HG02610 (cell line): ENCODE data around the gene ZFPM1.
"Not testable (repeated sequence)": the region's sequence is repeated elsewhere in the genome, so short reads cannot be mapped to it uniquely, and the experiment has no call there.

Experiments
- ATAC-seq: cut with Tn5 transposase; IDR thresholded peaks from one replicate; pipeline ENCODE4 v1.9.1; 2021; ENCODE audit warnings: mild to moderate bottlenecking, moderate library complexity; ENCODE audit not compliant: unreplicated experiment

The ZFPM1 gene

DNA sequence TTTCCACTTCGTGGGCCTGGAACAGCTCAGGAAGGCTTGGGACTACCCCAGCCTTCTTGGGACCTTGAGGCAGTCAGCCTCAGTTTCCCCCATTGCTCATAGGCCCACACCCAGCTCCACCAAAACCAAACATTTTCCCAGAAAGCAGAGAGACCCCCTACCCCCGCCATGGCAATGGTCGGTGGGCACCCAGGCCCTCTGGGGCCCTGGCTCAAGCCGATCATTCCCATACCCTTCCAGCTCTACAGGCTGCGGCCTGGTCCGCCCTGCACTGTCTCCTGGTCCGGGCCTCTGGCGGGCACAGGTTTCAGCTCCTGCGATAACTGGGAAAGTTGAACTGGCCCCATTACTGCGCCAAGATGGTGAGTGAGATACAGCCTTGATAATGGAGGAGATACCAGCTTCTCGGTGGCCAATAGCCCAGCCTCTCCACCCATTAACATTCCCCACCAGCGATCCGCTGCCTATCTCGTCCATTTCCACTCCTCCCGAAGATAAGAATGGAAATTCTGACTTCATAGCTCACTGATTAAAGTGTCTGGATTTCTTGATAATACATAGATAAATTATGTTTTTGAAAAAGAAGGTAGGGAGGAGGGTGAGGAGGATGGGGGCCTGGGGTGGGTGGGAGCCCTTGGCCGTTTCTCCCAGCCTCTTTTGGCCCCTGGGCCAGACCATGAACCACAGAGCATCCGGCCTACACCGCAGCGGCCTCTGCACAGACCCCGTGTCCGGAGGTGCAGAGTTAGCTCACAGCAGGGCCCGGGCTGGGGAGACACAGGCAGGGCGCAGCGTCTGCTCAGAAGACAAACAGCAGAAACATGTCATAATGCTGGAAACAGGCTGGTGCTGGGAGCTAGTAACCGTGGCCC is 11.6 kb downstream of the ZFPM1 start:
- peak; percentile 54 for ATAC-seq

DNA sequence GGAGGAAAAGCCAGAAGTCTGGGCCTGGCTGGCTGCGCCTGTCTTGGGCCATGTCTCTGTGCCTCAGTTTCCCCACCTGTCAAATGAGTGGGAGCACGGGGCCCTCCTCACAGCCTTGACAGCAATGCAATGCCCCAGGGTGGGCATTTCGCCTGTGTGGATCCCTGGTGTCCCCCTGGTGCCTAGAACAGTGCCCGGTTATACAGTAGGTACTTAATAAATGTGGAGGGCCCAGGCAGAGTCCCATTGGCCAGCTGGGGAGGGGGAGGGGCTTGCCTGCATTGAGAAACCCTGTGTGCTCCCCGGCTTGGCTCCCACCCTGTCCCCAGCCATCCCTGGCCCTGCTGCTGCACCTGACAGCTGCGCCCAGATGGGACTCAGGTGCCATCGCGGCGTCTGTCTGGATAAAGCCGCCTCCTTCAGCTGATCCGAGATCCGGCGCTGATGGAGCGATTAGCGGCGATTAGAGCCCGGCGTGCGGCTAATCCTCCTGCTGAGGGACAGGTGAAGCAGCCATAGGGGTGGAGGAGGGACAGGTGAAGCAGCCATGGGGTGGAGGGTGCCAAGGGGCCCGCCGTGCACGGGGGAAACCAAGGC is 12.4 kb downstream of the ZFPM1 start:
- no peak for ATAC-seq

DNA sequence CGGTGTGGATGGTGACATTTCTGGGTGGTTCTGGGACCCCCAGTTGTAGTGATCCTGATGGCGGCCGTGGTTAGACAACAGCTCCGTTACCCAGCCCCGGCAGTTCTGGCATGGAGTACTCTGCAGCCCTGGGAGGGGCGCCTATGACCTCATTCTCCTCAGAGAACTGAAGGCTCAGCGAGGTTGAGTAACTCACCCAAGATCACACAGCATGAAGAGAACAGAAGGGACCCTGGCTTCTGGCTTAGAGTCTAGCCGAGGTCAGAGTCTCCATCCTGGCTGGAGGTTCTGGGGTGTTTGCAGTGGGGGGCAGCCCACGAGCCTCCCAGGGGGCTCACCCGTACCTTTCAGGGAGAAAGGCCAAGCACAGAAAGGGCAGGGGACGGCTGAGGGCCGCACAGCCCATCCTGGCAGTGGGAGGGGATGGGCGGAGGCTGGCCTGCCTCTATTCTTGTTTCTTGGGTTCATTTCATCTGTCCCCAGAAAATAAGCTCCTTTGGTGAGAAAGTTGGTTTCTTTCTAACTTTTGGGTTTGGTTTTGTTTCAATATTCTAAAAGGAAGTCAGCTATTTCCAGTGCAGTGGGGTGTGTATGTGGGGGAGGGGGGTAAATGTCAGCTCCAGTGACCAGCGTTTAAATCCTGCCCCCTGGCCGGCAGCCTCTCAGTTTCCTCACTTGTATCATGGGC is 13.2 kb downstream of the ZFPM1 start:
- no peak for ATAC-seq

DNA sequence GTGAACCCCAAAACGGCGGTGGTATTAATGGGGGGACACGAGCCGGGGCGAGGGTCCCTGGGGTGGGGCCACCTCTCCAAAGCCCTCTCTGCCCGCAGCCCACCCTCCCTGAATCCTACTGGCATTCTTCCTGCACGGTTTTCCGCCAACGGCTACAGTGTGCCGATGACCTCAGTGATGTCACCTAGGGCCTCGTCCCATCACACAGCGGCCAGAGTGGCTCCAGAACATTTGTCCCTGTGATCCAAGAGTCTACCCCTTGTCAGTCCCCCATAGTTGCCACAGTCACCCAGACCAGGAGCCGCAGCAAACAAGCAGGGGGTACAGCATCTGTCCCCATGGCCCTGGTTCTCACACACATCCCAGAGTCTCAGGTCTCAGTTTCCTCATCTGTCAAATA is 13.9 kb downstream of the ZFPM1 start:
- ATAC-seq: no peak

DNA sequence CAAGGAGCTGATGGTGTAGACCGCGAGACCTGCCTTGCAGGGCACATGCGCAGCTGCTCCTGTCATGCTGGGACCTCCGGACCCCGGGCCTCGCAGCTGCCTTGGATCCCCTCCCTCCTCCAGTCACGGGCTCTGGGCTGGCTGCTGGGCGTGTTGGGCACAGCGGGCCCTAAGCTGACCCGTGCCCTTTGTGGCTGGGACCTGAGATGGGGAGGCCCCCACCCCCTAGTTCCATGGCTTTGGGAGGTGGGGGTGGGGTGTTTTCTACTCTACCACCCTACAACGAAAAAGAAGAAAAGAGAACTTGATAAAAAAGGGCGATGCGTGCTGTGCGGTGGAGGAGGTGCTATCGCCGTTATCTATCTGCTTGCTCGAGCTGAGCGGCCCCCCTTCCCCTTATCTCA is 14.5 kb downstream of the ZFPM1 start:
- no peak for ATAC-seq

DNA sequence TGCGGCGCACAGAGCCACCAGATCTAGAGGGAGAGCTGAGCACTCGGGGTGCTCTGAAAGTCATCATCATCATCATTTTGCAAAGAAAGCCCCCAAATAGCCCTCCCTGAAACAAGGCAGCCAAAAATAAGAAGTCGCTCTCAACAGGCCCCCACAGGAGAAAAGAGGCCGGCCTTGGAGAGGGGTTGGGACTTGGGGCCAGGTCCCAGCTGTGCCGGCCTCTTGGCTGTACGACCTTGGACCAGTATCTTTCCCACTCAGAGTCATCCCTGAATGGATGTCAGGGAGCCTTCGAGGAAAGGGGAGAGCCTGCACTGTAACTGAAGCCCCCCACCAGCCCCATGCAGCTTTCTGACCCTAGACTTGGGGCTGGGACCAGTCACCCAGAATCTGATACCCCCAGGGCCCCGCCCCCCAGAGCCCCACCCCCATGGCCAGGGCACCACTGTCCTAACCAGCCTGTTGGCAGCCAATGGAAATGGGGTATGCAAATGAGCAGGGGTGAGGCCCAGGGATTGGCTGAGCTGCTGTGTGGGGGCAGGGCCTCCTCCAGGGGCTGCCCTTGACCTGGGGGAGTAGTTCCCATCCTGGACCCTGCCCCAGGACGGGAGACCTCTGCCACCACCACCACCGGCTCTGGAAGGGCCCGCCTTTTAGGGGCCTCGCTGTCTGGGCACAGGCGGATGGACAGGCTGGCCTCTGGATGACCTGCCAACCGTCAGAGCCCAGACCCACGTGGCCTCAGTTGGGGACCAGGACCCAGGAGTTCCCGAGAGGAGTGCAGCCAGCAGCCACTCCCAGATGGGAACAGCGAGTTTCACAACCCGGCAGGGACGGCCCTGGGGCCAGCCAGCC is 15.4 kb downstream of the ZFPM1 start:
- ATAC-seq: no peak

DNA sequence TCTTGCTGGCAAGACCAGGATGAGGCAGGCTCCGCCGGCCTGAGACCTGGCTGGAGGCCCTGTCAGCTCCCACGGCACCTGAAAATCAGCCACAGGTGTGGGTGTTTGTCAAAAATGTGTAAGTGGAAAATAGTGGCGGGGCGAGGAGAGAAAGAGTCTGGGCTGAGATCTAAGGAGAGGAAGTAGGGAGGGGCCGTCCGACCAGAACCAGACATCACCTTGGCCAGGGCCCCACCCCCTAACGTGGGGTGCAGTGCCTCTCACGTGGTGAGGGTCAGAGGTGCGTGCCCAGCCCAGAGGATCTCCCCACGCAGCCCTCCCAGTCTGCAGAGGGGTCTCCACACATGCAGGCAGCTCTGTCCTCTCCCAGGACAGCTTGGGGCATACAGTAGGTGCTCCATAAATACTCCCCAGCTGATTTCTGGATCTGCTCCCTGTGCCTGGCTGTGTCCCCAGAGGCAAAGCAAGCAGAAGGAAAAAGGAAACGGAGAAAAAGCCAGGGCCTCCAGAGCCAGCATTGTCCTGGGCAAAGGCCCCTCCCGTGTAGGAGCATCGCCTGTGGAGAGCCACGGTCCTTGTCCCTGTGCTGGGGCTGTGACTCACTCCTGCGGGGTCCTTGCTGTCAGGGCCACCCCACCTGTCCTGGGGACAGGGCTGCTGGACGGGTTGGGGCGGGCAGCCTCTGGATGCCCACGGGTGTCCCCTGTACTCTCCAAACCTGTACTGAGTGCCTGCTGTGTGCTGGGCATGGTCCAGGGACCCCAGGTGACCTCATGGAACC is 16.7 kb downstream of the ZFPM1 start:
- no peak for ATAC-seq

DNA sequence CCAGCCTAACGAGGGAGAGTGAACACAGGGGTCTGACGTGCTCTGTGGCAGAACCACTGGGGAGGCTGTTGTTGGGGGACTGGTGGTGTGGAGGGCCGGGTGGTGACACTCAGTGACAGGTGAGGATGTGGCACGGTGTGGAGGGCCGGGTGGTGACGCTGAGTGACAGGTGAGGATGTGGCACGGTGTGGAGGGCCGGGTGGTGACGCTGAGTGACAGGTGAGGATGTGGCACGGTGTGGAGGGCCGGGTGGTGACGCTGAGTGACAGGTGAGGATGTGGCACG is 17.3 kb downstream of the ZFPM1 start:
- not testable (repeated sequence) for ATAC-seq

DNA sequence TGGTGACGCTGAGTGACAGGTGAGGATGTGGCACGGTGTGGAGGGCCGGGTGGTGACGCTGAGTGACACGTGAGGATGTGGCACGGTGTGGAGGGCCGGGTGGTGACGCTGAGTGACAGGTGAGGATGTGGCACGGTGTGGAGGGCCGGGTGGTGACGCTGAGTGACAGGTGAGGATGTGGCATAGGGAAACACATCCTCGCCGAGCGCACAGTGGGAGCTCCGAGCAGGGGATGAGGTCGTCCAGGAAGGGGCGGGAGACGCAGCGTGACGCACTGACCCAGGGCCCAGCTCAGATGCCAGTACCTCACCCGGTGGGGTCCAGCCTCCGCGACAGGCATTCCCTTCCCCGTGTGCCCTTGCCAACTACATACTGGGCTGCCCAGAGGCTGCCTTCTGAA is 17.6 kb downstream of the ZFPM1 start:
- ATAC-seq: not testable (repeated sequence)

DNA sequence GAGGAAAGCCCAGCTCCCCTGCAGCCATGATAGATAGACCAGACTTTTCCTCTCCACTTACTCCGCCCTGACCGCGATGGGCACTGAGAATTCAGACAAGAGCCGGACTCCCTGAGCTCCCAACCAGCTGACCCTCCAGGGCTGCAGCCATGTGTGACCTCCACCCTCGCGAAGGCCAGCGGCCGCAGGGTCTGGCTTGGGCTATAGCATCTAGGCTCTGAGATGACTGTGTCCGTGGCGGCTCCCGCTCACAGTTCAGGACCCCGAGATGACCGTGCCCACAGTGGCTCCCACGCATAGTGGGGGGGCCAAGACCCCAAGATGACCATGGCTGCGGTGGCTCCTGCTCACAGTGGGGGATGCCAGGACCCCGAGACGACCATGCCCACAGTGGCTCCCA is 18.0 kb downstream of the ZFPM1 start:
- ATAC-seq: no peak

DNA sequence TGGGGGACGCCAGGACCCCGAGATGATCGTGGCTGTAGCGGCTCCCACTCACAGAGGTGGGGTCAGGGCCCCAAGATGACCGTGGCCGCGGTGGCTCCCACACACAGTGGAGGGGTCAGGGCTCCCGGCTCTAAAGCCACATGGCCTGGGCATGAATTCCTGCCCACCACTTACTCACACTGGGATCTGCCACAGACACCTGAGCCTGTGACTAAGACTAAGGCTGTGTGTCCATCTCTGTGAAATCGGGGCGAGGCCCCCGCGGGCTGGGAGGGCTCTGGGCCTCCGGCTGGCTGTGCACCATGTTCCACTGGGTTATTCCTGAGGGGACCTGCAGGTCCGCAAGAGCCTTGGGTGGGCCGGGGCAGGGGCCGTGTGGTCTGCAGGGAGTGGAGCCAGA is 18.5 kb downstream of the ZFPM1 start:
- ATAC-seq: no peak

DNA sequence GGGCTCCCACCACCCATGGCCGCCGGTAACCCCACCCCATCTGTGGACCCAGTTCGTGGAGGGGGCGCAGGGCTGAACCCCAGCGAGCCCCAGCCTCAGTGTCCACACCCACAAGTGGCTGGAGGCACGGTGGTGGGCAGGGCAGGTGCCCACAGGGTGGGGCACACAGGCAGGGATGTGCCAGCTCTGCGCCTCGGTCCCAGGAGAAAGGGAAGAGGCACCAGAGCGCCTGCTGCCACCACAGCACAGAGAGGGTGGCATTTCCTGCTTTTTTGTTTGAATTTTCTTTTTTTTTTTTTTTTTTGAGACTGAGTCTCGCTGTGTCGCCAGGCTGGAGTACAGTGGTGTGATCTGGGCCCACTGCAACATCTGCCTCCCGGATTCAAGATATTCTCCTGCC is 19.0 kb downstream of the ZFPM1 start:
- no peak for ATAC-seq

DNA sequence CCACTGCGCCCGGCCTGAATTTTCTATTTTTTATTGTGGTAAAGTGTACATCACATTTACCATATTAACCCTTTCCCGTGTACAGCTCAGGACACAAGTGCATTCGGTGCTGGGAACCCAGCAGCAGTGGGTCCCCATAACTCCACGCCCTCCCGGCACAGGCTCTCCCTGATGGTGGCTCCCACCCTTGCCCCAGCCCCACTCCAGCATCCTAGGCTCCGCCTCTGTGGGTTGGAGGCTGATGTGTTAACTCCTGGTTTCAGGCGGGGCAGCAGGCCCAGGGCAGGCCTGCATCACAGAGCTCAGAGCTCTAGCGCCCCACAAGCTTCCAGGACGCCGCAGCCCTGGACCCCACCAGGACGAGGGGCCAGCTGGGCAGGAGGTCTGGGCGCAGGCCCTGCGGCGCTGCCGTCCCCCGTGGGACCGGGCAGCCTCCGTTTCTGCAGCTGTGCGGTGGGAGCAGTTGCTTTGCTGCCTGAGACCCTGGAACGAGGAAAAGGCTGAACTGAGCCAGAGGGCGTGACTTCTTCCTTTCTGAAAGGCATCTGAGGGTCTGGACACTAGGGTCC is 19.6 kb downstream of the ZFPM1 start:
- ATAC-seq: no peak

DNA sequence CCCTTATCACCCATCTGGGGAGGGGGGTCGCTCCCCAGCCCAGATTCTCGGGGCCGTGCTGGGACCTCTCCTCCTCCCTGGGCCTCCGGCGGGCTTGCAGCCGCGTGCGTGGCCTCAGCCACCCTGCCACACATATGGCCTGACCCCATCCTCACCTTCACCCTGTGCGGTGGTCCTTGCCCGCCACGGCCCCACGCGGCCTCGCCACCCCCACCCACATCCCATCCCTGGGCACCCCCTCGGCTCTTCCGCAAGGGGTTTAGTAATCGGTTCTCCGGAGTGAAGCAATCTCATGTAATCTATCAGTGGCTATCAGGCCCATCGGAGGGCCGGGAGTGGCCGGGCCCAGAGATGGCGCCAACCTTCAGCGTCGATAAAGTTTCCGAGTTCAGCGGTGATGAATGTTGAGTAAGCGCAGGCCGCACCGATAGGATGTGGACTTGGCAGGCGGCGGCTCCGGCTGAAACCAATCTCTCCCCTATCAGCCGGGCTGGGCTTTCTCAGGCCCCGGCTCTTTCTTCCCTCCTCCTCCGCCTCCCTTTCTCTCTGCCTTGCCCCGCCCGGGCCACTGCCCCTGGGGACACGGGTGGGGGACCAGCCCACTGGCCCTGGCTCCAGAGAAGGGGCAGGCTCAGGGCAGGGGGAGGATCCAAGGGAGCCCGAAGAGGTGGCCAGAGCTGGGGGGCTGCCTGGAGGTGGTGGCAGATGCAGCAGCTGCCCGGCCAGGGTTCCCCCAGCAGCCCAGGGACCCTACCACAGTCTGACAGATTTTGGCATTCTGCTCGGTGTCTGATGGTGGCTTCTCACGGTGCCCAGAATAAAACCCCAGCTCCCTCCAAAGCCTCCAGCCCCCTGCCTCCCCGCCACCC is 20.8 kb downstream of the ZFPM1 start:
- no peak for ATAC-seq

DNA sequence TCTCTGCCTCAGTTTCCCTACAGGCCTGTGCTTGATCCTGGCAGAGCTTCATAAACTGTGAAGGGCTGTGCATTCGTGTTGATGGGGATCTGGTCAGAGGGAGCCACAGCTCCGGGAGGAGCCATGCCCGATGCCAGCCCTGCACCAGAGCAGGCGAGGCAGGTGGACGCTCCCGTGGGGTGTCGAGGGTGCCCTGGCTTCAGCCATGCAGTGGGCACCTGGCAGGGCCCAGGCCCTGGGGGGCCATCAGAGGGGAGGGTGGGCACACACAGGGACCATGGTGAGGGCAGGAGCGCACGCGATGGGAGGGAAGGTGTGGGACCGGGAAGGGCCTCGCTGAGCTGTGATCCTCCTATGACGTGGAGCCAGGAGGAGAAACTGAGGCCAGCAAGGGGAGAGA is 22.0 kb downstream of the ZFPM1 start:
- ATAC-seq: no peak

DNA sequence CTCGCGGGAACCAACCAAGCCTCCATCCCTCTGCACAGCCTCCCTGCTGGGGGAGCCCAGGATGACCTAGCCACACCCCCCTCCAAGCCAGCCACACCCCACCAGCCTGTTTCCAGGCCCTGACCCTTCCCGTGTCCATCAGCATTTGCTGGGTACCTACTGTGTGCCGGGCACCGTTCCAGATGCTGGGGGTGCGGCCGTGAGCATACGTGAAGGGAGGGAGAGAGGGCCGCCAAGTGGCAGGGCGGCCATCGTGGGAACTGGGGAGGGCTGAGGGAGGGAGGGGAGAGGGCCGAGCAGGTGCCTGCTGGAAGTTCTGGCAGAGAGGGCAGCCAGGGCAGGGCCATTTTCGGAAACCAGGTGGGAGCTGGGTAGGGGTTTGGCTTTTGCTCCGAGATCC is 23.1 kb downstream of the ZFPM1 start:
- no peak for ATAC-seq

DNA sequence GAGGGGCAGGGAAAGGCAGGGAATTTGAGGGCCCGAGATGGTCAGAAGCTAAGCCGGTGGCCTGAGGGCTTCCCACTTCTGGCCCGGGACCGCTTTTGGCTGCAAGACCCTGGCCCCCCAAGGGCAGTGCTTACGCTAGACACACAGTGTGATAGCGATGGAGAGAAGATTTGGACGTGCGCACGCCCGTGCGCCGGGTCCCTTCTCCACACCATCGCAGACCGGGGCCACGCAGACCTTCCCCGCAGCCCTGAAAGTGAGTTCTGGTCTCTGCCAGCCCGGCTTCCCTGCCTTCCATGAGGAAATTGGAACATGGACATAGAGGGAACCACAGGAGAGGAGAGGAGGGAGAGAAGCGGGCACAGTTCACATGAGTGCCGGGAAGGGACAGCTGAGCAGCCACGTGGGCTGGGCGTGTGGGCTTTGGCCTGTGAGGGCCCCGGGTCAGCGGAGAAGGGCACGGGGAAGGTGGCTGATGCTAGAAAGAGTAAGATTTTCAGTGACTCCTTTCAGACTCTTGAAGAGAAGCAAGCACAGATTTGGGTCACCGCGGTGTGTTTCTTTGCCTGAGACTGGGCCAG is 23.8 kb downstream of the ZFPM1 start:
- ATAC-seq: no peak

DNA sequence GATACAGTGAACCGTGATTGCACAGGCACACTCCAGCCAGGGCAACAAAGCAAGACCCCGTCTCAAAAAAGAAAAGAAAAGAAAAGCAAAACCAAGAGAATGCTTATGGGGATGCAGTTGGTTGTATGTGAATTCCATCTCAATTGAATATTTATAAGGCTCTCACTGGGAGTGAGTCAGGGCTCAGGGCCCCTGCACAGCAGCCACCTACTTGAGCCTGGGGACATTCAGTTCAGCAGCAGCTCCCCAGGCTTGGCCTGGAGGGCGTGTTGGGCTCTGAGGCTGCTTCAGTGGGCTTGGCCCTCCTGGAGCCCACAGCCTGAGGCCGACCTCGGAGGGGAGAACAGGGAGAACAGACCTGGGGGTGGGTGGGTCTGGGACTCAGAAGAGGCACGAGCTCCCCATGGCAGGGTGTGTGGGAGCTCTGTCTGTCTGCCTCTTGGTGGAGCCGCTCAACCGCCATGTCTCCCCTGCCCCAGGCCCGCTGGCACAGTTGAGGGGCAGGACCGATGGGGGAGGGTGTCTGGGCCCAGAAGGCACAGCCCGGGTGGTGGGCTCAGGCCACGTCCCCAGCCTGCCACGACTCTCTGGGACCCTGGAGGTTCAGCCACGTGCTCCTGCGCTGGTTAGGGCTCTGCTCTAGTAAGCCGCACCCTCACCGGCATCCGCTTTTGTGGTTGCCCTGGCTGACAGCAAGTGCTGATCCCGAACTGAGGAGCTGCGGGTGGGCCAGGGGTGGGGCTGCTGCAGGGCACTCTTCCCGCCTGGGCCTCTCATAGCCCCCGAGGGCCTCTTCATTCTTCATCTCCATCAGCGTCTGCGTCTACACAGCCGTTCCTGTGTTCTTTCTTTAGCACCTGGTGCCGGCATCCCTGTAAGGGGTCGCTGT is 24.8 kb downstream of the ZFPM1 start:
- no peak for ATAC-seq
